OCI-LY7 (cell line): ENCODE data around the gene DCST2. TPM values are rescaled to one million over a fixed set of nuclear protein-coding genes. Genes with fewer than 3 reads are reported as not detected.
A peak's percentile ranks its signal among the peaks of the same experiment; 100 is the strongest.

Experiments
- BruUV-seq: library from RNA; stranded (reverse); fragments of 400-500 nt; replicated peaks from 2 replicates; lab custom pipeline; 2021; lab: Mats Ljungman, UMichigan
- CTCF ChIA-PET: fragments of 300-600 bp; sonication (Branson Sonifier 250); formaldehyde crosslinking; loops from one replicate; lab custom pipeline; 2022; ENCODE audit warnings: antibody characterized with exemption; ENCODE audit not compliant: unreplicated experiment; lab: Charles Lee
- POLR2A ChIA-PET: fragments of 300-600 bp; sonication (Branson Sonifier 250); formaldehyde crosslinking; loops from one replicate; lab custom pipeline; 2022; ENCODE audit warnings: antibody characterized with exemption; lab: Charles Lee
- DNase-seq: peaks from one replicate; pipeline ENCODE4 v3.0.0-alpha.2; 2015; ENCODE audit warnings: low spot score
- H2AFZ ChIP-seq: fragments of 200-600 bp; sonication (generic), shearing (Covaris generic); 2 replicates; pipeline ENCODE4 v1.6.1; 2014; ENCODE audit warnings: mild to moderate bottlenecking, antibody characterized with exemption, low read length, moderate library complexity
- H3K27ac ChIP-seq: fragments of 200-600 bp; sonication (generic); 2 replicates; pipeline ENCODE4 v1.5.1; 2014; ENCODE audit warnings: mixed run types, low read depth, mild to moderate bottlenecking, moderate library complexity, low read length, inconsistent platforms; ENCODE audit not compliant: poor library complexity, severe bottlenecking
- H3K36me3 ChIP-seq: fragments of 200-600 bp; sonication (generic); 2 replicates; pipeline ENCODE4 v1.6.1; 2014; ENCODE audit warnings: mild to moderate bottlenecking, antibody characterized with exemption, low read length, moderate library complexity, mixed read lengths; ENCODE audit not compliant: insufficient read depth
- H3K4me1 ChIP-seq: fragments of 200-600 bp; sonication (generic); 2 replicates; pipeline ENCODE4 v1.5.1; 2014; ENCODE audit warnings: mild to moderate bottlenecking, low read length; ENCODE audit not compliant: insufficient read depth, poor library complexity, severe bottlenecking
- H3K4me2 ChIP-seq: fragments of 200-600 bp; sonication (generic); 2 replicates; pipeline ENCODE4 v1.6.1; 2014; ENCODE audit warnings: mild to moderate bottlenecking, low read length
- H3K4me3 ChIP-seq: fragments of 200-600 bp; sonication (generic); 2 replicates; pipeline ENCODE4 v1.5.1; 2014; ENCODE audit warnings: mild to moderate bottlenecking, low read depth, low read length; ENCODE audit not compliant: poor library complexity, severe bottlenecking
- H3K79me2 ChIP-seq: fragments of 200-600 bp; sonication (generic); 2 replicates; pipeline ENCODE4 v1.6.1; 2016; ENCODE audit warnings: low read depth, mild to moderate bottlenecking, low read length, moderate library complexity, mixed read lengths; ENCODE audit not compliant: insufficient read depth
- H3K9me2 ChIP-seq: fragments of 200-600 bp; sonication (generic); 2 replicates; pipeline ENCODE4 v1.6.1; 2016; ENCODE audit warnings: mild to moderate bottlenecking, low read length, mixed read lengths; ENCODE audit not compliant: insufficient read depth
- H3K9me3 ChIP-seq: fragments of 200-600 bp; sonication (generic); 2 replicates; pipeline ENCODE4 v1.6.1; 2014; ENCODE audit warnings: mild to moderate bottlenecking, mixed run types, low read length, mixed read lengths
- H4K20me1 ChIP-seq: fragments of 200-600 bp; sonication (generic); 2 replicates; pipeline ENCODE4 v1.6.1; 2014; ENCODE audit warnings: mild to moderate bottlenecking, antibody characterized with exemption, low read length, moderate library complexity, mixed read lengths; ENCODE audit not compliant: insufficient read depth
- CTCF ChIP-seq: fragments of 200-600 bp; sonication (generic); conservative IDR thresholded peaks from 2 replicates; pipeline ENCODE4 v1.5.1; 2014; ENCODE audit warnings: mild to moderate bottlenecking, antibody characterized with exemption, low read length, moderate library complexity, mixed read lengths
- EZH2phosphoT487 ChIP-seq: fragments of 200-600 bp; sonication (generic); IDR thresholded peaks from 2 replicates; pipeline ENCODE4 v1.6.1; 2018; ENCODE audit warnings: low read depth, borderline replicate concordance, mild to moderate bottlenecking, mixed run types, antibody characterized with exemption, low read length, moderate library complexity, mixed read lengths
- intact Hi-C: fragments of 100-400 bp; cut with micrococcal nuclease; formaldehyde crosslinking; loops from one replicate; pipeline ENCODE4 v1.10.0; 2022; ENCODE audit not compliant: unreplicated experiment
- total RNA-seq, 2 experiments: library from RNA; depleted of rRNA in 1 of 2; stranded (reverse); fragments of >200 nt in 1 of 2; shearing (Covaris generic) in 1 of 2; gene quantifications; 2 replicates each; pipeline ENCODE4 v1.2.3, GENCODE V29; 2014 to 2022

The DCST2 gene
- total RNA-seq, 2 experiments from 2014 or later, result 0.85 to 2.0 TPM

GRCh38 chr1:155062151-155062686 lies 28.6 kb upstream of the DCST2 start:
- intact Hi-C loops, result loop anchor here (1.0 to 5.0 kb wide), 7 partner anchors 22 to 455 kb away; partner anchors contain the start of genes ADAR, FLAD1 and PYGO2
- peak overlapping the region; percentile 90 for H3K4me2 ChIP-seq
- TF ChIP-seq EZH2phosphoT487, result no peak
- TF ChIP-seq CTCF, result no peak
- ChIA-PET POLR2A (interaction anchor here (1.5 kb wide), 1 partner anchor 13 kb away, joined by 4 read pairs; no protein-coding TSS in a partner anchor), CTCF (interaction anchor here (0.7 to 1.5 kb wide), 6 partner anchors 9 to 118 kb away, joined by 3 to 6 read pairs (median 4); partner anchors contain the start of genes ADAM15, FLAD1 and LENEP)
- H3K79me2 ChIP-seq, result peaks cover 7% of the 10 kb centered on the region; the same call in 1 of the 2 replicates
- peak overlapping the region; percentile 84 for H3K4me3 ChIP-seq
- no TSS peak for BruUV-seq
- H2AFZ ChIP-seq, result peak overlapping the region; percentile 44; the same call in 1 of the 2 replicates
- DNase-seq, result peak; percentile 78
- peaks cover 10% of the 10 kb centered on the region; the same call in 1 of the 2 replicates for H3K36me3 ChIP-seq
- H3K4me1 ChIP-seq, result peaks cover 32% of the 10 kb centered on the region
- H3K27ac ChIP-seq, result peak overlapping the region; percentile 29
- no peaks in the 10 kb centered on the region for H3K9me2 ChIP-seq
- H3K9me3 ChIP-seq, result no peaks in the 10 kb centered on the region
- no peaks in the 10 kb centered on the region for H4K20me1 ChIP-seq

GRCh38 chr1:155061381-155062150 lies 28.0 kb upstream of the DCST2 start:
- H3K9me2 ChIP-seq, result no peaks in the 10 kb centered on the region
- H3K79me2 ChIP-seq, result peaks cover 7% of the 10 kb centered on the region; the same call in 1 of the 2 replicates
- H3K9me3 ChIP-seq, result no peaks in the 10 kb centered on the region
- H3K4me1 ChIP-seq, result peaks cover 32% of the 10 kb centered on the region
- no TSS peak for BruUV-seq
- H3K27ac ChIP-seq, result peak overlapping the region; percentile 29
- peak overlapping the region; percentile 90 for H3K4me2 ChIP-seq
- H4K20me1 ChIP-seq, result no peaks in the 10 kb centered on the region
- peak overlapping the region; percentile 44; the same call in 1 of the 2 replicates for H2AFZ ChIP-seq
- peak overlapping the region; percentile 84 for H3K4me3 ChIP-seq
- POLR2A ChIA-PET, result interaction anchor here (1.0 kb wide), 1 partner anchor 9 kb away, joined by 6 read pairs; no protein-coding TSS in a partner anchor
- peak; percentile 92 for TF ChIP-seq CTCF
- no peak for TF ChIP-seq EZH2phosphoT487
- intact Hi-C loops, result loop anchor here (1.0 to 5.0 kb wide), 10 partner anchors 17 to 503 kb away; partner anchors contain the start of genes ADAR, FLAD1, PYGO2 and UBE2Q1
- CTCF ChIA-PET, result interaction anchor here (0.5 to 1.5 kb wide), 7 partner anchors 8 to 170 kb away, joined by 3 to 6 read pairs (median 4); partner anchors contain the start of genes ADAM15, FLAD1 and LENEP
- DNase-seq, result peak; percentile 97
- H3K36me3 ChIP-seq, result peaks cover 16% of the 10 kb centered on the region; the same call in 1 of the 2 replicates
